GM18858 (cell line): ENCODE measurements around the gene AXIN1.

Source experiments
- ATAC-seq: cut with Tn5 transposase; IDR thresholded peaks from one replicate; pipeline ENCODE4 v1.9.1; 2021; ENCODE audit not compliant: unreplicated experiment

AXIN1 gene

DNA sequence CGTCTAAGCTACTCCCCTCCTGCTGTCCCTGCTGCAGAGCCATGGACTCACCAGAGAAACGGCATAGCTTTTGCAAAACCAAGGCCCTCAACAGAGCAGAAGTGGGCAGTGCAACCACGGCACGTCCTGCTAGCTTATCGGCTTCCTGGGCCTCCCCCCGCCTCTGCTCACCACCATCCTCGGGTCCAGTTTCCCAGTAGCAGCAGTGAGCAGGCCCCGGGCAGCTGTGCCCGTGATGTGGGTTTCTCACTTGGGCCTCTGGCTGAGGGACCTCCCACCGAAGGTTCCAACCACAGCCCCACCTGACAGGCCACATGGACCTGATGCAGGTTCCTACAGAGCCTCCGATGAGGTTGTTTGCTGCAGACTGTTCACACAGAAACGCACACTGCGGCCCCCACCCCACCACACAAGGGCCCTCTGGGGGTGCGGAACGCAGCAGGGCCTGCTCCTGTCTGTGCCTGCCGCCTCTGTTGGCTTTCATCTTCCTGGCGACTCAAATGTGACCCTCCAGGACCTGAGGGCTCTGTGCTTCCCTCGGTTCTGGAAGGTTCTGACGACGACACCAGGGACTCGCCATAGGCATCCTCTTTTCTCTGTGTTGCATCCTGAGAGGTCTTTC, 44.7 kb downstream of the AXIN1 start:
- ATAC-seq: no peak

- ATAC-seq: no peak
Measured at GRCh38 chr16:306911-307370, 45.6 kb downstream of the AXIN1 start.

DNA sequence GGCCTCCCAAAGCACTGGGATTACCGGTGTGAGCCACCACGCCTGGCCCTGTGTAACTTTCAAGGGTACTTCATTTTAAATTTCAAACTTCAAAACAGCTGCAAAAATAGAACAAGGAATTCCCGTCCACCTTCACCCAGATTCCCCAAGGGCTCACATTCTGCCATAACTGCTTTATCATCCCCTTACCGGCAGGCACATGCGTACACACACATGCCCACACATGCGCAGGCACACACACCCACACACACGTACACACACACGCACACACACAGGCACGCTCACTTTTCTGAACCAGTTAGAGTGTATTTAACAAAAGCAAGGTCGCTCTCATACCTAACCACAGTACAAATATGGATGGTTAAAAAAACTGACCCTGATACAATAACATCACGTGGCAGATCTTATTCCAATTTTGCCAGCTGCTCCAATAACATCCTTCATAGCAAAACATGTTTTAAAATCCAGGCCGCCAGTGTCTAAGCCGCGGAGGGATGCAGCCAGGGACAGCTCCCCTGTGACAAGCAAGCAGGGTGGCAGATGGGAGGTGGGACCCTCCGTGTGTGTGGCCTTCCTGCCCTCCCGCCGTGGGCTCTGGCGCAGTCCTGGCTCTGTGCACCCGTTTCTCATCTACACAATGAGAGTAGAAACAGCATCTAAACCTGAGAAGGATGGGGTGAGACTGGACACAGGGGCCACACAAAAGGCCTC, 46.5 kb downstream of the AXIN1 start:
- no peak for ATAC-seq

DNA sequence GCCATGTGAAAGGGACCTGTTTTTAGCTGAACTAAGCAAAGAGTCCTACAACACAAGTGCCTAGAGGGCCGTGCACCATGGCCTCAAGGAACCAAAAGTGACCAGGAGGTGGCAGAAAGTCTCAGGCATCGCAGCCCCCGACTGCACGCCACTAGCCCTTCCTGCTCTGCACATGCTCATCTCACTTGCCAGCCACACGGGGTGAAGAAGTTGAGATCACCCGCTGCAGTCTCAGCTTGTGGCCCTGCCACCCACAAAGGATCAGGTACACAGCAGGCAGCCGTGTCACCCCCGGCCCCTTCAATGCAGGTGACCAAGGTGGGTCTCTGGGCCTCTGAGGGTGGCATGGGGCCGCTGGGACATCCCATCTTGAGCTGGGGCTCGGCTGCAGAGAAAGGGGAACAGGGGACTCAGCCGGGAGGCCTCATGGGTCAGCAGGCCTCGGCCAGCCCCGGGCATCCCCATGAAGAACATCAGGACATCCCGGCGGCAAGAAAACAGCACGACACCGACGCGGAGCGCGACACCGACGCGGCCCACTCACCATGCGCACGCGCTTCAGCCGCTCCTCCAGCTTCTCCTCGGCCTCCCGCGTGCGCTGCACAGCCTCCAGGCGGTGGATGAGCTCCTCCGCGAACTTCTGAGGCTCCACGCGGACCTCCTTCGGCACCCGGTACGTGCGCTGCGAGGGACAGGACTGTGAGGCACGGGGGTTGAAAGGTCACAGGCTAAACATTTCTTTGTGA, 48.6 kb downstream of the AXIN1 start:
- no peak for ATAC-seq

DNA sequence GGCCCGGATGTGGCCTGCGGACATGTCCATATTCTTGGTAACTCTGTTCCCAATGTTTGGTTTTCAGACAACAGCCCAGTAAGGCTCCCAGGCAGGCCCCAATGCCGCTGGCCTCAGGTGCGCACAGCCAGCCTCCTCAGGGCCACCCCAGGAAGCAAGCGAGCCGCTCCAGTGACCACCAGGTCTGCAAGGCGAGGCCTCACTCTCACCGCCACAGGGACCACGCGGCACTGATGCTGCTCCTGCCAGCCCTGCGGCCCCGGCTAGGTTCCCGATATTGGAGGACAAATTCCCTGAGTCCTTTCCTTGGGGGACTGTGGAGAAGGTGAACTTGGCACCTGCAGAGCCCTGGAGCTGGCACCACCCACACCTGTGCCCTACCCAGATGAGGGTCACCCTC, 50.6 kb downstream of the AXIN1 start:
- ATAC-seq: no peak

- no peak for ATAC-seq
Measured at GRCh38 chr16:301235-301634, 51.3 kb downstream of the AXIN1 start.

GRCh38 chr16:297832-298231, 54.7 kb downstream of the AXIN1 start:
- ATAC-seq: no peak

DNA sequence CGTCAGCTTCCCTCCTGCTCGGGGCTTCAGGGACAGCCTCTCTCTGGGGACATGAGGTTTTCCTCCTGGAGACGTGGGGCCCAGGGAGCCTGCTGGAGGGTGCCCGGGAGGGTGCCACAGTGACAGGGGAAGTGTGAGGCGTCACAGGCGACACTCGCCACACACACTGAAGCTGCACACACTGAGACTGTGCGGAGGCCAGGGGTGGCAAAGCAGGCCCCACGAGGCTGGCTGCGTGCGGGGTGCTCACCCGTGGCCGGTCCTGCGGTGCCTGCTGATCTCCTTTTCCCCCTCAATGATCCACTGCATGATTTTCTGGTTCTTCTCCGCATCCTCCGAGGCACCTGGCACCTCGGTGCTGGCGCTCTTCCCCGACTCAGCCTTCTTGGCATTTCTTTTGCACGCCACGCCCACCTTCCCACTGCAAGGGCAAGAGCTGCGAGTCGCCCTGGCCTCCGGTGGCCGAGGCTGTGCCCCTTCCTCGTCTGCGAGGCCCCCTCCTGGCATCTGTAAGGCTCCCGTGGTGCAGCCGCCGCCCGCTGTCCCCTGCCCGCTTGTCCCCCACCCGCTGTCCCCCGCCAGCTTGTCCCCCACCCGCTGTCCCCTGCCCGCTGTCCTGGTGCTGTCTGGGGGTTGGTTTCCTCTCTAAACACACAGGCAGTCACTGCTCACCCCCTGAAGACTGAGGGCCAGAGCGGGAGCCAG, 55.6 kb downstream of the AXIN1 start:
- ATAC-seq: no peak

- no peak for ATAC-seq
Measured at GRCh38 chr16:296276-296675, 56.2 kb downstream of the AXIN1 start.

GRCh38 chr16:293043-293775, 59.3 kb downstream of the AXIN1 start:
- ATAC-seq: no peak

DNA sequence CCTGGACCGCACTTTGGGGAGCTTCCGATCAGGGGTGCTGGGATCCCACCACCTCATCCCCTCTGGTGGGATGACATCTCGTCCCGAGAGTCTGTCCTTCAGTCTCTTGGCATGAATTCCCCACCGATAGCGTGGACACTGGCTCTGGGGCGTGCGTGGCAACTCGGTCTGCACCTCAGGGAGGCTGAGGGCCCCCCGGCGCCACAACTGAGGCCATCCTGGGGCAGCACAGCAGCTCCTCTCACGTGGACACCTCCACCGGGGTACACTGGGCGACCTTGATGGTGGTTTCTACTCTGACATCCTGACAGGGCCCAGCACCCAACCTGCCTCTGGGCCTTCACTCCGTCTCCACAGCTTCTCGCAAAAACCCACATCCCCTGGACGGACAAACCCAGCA, 61.0 kb downstream of the AXIN1 start:
- ATAC-seq: no peak

GRCh38 chr16:290681-291405, 61.7 kb downstream of the AXIN1 start:
- ATAC-seq: no peak

GRCh38 chr16:290015-290680, 62.4 kb downstream of the AXIN1 start:
- no peak for ATAC-seq

GRCh38 chr16:289395-289997, 63.0 kb downstream of the AXIN1 start:
- ATAC-seq: no peak

DNA sequence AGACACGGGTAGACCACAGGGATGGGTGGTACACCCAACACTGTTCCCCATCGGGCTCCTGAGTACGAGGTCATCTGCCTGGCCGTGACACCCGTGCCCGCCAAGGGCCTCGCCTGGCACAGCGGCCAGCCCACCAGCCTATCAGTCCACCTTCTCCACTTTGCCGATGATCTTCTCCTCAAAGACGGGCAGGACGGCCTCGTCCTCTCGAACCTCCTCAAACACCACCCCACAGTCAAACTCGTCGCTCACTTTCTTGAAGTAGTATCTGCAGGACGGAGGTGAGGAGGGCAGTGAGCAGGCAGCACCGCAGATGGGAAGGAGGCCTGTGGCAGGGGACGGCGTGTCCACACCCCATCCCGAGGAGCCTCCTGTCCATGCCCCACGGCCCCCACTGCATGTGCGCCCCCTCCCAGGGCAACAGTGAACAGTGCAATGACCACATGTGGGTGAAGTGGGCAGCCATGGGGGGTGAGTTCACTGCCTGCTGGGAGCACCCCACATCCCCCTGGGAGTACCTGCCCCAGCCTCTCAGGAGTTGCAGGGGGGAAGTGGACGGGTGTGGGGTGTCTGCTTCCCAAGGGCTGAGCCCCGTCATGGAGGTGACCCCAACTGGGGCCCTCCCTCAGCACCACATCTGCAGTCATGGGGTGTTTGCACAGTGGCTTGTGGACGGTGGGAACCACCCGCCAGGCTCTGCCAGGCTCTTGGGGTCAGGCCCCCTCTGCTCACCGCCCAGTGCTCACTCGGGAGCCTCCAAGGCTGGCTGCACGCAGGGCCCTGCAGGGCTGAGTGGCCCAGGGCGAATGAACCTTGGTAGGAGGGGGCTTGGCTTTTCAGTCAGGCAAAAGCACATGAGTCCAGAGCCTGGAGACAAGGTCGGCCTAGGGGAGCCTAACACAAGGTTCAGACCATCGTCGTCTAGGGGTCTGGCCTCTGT, 64.3 kb downstream of the AXIN1 start:
- ATAC-seq: no peak

DNA sequence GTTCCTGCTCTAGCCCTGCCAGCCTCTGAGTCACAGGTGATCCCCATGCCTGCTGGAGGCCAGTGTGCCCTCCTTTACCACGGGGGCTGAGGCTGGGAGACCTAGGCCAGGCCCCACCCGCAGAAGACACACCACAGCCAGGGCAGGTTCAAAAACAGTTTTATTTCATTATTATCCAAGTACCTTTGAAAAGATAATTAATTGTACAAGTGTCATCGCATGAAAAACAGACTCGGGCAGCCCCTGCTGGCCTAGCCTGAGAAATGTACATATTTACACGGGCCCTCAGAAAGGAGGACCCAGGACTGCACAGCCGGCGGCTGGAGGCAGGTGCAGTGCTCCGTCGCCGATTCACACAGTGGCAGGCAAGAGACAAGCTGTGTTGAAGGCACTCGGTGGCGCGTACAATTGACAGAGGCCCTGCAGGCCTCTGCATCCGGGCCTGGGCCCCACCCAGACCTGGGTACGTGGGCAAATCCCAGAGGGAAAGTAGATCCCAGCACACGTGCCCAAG, 65.2 kb downstream of the AXIN1 start:
- no peak for ATAC-seq

DNA sequence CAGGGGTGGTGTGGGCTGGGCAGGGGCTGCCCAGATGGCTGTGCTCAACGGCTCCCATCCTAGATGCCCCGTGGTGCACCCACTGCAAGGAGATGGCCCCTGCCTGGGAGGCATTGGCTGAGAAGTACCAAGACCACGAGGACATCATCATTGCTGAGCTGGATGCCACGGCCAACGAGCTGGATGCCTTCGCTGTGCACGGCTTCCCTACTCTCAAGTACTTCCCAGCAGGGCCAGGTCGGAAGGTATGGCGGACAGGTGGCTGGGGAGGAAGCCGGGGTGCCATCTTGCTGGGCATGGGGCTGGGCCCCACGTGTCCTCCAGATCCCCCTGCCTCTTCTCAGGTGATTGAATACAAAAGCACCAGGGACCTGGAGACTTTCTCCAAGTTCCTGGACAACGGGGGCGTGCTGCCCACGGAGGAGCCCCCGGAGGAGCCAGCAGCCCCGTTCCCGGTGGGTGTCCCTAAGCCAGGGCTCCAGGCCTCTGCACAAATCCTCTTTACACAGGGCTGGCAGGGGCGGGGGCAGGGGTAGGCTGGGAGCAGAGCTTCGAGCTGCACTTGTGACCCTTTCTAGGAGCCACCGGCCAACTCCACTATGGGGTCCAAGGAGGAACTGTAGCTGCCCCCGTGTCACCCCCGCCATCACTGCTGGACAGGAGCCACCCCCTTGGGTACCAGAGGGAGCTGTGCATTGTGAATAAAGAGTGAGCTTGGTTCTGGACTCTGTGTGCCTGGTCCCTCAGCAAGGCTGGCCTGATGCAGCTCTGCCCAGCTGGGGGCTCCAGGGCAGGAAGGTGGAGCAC, 65.8 kb downstream of the AXIN1 start:
- ATAC-seq: no peak
